SK-N-SH (cell line): ENCODE results near the gene TFAP2B. TPM values are rescaled to one million over a fixed set of nuclear protein-coding genes. Genes with fewer than 3 reads are reported as not detected.

Source experiments
- CTCF ChIA-PET: fragments of 300-600, 350-600 bp; formaldehyde crosslinking; extraction: SDS; loops from one replicate; lab custom pipeline; 2021; lab: Yijun Ruan, JAX
- POLR2A ChIA-PET: fragments of 350-600 bp; sonication (Branson Sonifier 250); formaldehyde crosslinking; extraction: SDS; loops from one replicate; lab custom pipeline; 2020; ENCODE audit warnings: antibody characterized with exemption, inconsistent platforms; lab: Yijun Ruan, JAX
- DNase-seq: peaks from one replicate; pipeline ENCODE4 v3.0.0; 2012
- H2AFZ ChIP-seq: fragments of 200-600 bp; sonication (generic); 2 replicates; pipeline ENCODE4 v1.8.1; 2016; ENCODE audit warnings: antibody characterized with exemption, mild to moderate bottlenecking, low read depth
- H3F3A ChIP-seq: fragments of 200-600 bp; sonication (generic); replicated peaks from 2 replicates; pipeline ENCODE3; 2016; ENCODE audit warnings: antibody characterized with exemption, mild to moderate bottlenecking; ENCODE audit not compliant: insufficient read depth
- H3K27ac ChIP-seq, 2 experiments: fragments of 200-500 bp in 1 of 2; fragments of 200-600 bp in 1 of 2; sonication (Bioruptor generic) in 1 of 2; sonication (generic), shearing (Covaris generic) in 1 of 2; 2 replicates each; pipeline versions ENCODE4 v1.5.1 to v1.6.1; 2014 to 2016; ENCODE audit warnings: low read depth in 2 of 2, inconsistent platforms in 1 of 2, low read length in 1 of 2, mild to moderate bottlenecking in 1 of 2, mixed read lengths in 1 of 2
- H3K27me3 ChIP-seq: fragments of 200-600 bp; sonication (generic), shearing (Covaris generic); 2 replicates; pipeline ENCODE4 v1.6.1; 2016; ENCODE audit warnings: mixed run types; ENCODE audit not compliant: insufficient read depth
- H3K36me3 ChIP-seq, 2 experiments: fragments of 200-500 bp in 1 of 2; fragments of 200-600 bp in 1 of 2; sonication (Bioruptor generic) in 1 of 2; sonication (generic) in 1 of 2; replicated peaks in 1 of 2; 2 replicates each; pipeline versions ENCODE3 to v1.5.1; 2014 to 2016; ENCODE audit warnings: low read length in 1 of 2, mild to moderate bottlenecking in 1 of 2; ENCODE audit not compliant: insufficient read depth in 2 of 2, control insufficient read depth in 1 of 2
- H3K4me1 ChIP-seq, 2 experiments: fragments of 200-500 bp in 1 of 2; fragments of 200-600 bp in 1 of 2; sonication (Bioruptor generic) in 1 of 2; sonication (generic), shearing (Covaris generic) in 1 of 2; 2 replicates each; pipeline versions ENCODE4 v1.5.1 to v1.6.1; 2014 to 2016; ENCODE audit warnings: low read depth in 1 of 2, low read length in 1 of 2, mixed run types in 1 of 2; ENCODE audit not compliant: insufficient read depth in 2 of 2, control insufficient read depth in 1 of 2
- H3K4me2 ChIP-seq: fragments of 200-600 bp; sonication (generic), shearing (Covaris generic); 2 replicates; pipeline ENCODE4 v1.6.1; 2017; ENCODE audit warnings: mixed run types
- H3K4me3 ChIP-seq, 2 experiments: fragments of 200-500 bp in 1 of 2; fragments of 200-600 bp in 1 of 2; sonication (Bioruptor generic) in 1 of 2; sonication (generic), shearing (Covaris generic) in 1 of 2; 2 replicates each; pipeline versions ENCODE4 v1.5.1 to v1.8.1; 2014 to 2016; ENCODE audit warnings: low read depth in 2 of 2, inconsistent platforms in 1 of 2, low read length in 1 of 2, mild to moderate bottlenecking in 1 of 2, mixed read lengths in 1 of 2, moderate library complexity in 1 of 2
- H3K79me2 ChIP-seq: fragments of 200-600 bp; sonication (generic); 2 replicates; pipeline ENCODE4 v1.8.1; 2017; ENCODE audit warnings: mild to moderate bottlenecking; ENCODE audit not compliant: insufficient read depth
- H3K9ac ChIP-seq: fragments of 200-600 bp; sonication (generic); 2 replicates; pipeline ENCODE4 v1.6.1; 2017; ENCODE audit warnings: mixed run types
- H3K9me2 ChIP-seq: fragments of 200-600 bp; sonication (generic); 2 replicates; pipeline ENCODE4 v1.6.1; 2017; ENCODE audit warnings: mixed run types
- H3K9me3 ChIP-seq: fragments of 200-600 bp; sonication (generic); 2 replicates; pipeline ENCODE4 v1.6.1; 2017; ENCODE audit warnings: mixed run types, mild to moderate bottlenecking, moderate library complexity
- H4K20me1 ChIP-seq: fragments of 200-600 bp; sonication (generic); 2 replicates; pipeline ENCODE4 v1.6.1; 2017; ENCODE audit warnings: mild to moderate bottlenecking, mixed run types; ENCODE audit not compliant: insufficient read depth
- EP300 ChIP-seq, 2 experiments: IDR thresholded peaks; 2 replicates each; pipeline versions ENCODE4 v1.4.0 to v1.6.1; 2012; ENCODE audit warnings: borderline replicate concordance in 1 of 2, low read depth in 1 of 2, low read length in 1 of 2
- EZH2phosphoT487 ChIP-seq: fragments of 200-600 bp; sonication (generic); IDR thresholded peaks from 2 replicates; pipeline ENCODE4 v1.6.1; 2017; ENCODE audit warnings: low read depth, mixed run types, mild to moderate bottlenecking, antibody characterized with exemption, moderate library complexity, borderline replicate concordance
- FOSL2 ChIP-seq: IDR thresholded peaks from 2 replicates; pipeline ENCODE4 v1.4.0; 2012; ENCODE audit warnings: low read depth, mild to moderate bottlenecking, moderate library complexity, borderline replicate concordance
- FOXM1 ChIP-seq: IDR thresholded peaks from 2 replicates; pipeline ENCODE4 v1.4.0; 2012; ENCODE audit warnings: low read depth, mild to moderate bottlenecking
- GABPA ChIP-seq: IDR thresholded peaks from 2 replicates; pipeline ENCODE4 v1.4.0; 2012; ENCODE audit warnings: low read depth, mild to moderate bottlenecking
- GATA2 ChIP-seq: sonication (generic); formaldehyde crosslinking; IDR thresholded peaks from 2 replicates; pipeline ENCODE4 v1.5.0; 2020; ENCODE audit warnings: mild to moderate bottlenecking, missing genetic modification reagents
- JUND ChIP-seq: IDR thresholded peaks from 2 replicates; pipeline ENCODE4 v1.4.0; 2012
- MEF2A ChIP-seq: IDR thresholded peaks from 2 replicates; pipeline ENCODE4 v1.4.0; 2012; ENCODE audit warnings: low read depth, borderline replicate concordance
- NFIC ChIP-seq: IDR thresholded peaks from 2 replicates; pipeline ENCODE4 v1.4.0; 2012; ENCODE audit warnings: borderline replicate concordance
- POLR2AphosphoS5 ChIP-seq: IDR thresholded peaks from 2 replicates; pipeline ENCODE4 v1.6.1; 2012; ENCODE audit warnings: low read depth, low read length
- RCOR1 ChIP-seq: fragments of 150-350 bp; IDR thresholded peaks from 2 replicates; pipeline ENCODE4 v1.6.1; 2017; ENCODE audit warnings: antibody characterized with exemption, low read length
- SMC3 ChIP-seq: IDR thresholded peaks from 2 replicates; pipeline ENCODE4 v1.6.1; 2012; ENCODE audit warnings: low read depth, low read length, improper control_type of control experiment
- TCF12 ChIP-seq: IDR thresholded peaks from 2 replicates; pipeline ENCODE4 v1.4.0; 2012
- USF1 ChIP-seq: IDR thresholded peaks from 2 replicates; pipeline ENCODE4 v1.4.0; 2012; ENCODE audit warnings: low read depth, borderline replicate concordance
- WGBS: methylation state at CpG from one replicate; pipeline ENCODE4 v1.1.6; 2017; ENCODE audit warnings: low lambda C conversion rate; 5-methylcytosine and 5-hydroxymethylcytosine counted together
- polyA plus RNA-seq, 3 experiments: library from polyadenylated mRNA; depleted of rRNA; stranded (reverse); fragments of >200 nt; gene quantifications; 2 replicates each; pipeline ENCODE4 v1.2.3, GENCODE V29; 2012
- TF ChIP-seq, protein P1 (sequence below): IDR thresholded peaks from 2 replicates; pipeline ENCODE4 v1.4.0; 2012; ENCODE audit warnings: low read depth
- TF ChIP-seq, protein P2 (sequence below): fragments of 150-350 bp; IDR thresholded peaks from 2 replicates; pipeline ENCODE4 v1.6.1; 2017; ENCODE audit warnings: antibody characterized with exemption, low read length, low read depth, borderline replicate concordance
- TF ChIP-seq, protein P3 (sequence below): IDR thresholded peaks from 2 replicates; pipeline ENCODE4 v1.6.1; 2012; ENCODE audit warnings: mild to moderate bottlenecking, low read depth, low read length, moderate library complexity

The TFAP2B gene
- polyA plus RNA-seq, 1 of the 3 experiments (the other 2 are of a cell fraction), result 1.1 TPM

GRCh38 chr6:50846144-50846851 is 27.6 kb downstream of the TFAP2B start:
- peaks cover 7% of the 10 kb centered on the region; the same call in 1 of the 2 replicates for H3K27me3 ChIP-seq
- CTCF ChIA-PET, result interaction anchor here (1.0 to 2.5 kb wide), 3 partner anchors 17 to 30 kb away, joined by 3 to 11 read pairs (median 3); no protein-coding TSS in a partner anchor

DNA sequence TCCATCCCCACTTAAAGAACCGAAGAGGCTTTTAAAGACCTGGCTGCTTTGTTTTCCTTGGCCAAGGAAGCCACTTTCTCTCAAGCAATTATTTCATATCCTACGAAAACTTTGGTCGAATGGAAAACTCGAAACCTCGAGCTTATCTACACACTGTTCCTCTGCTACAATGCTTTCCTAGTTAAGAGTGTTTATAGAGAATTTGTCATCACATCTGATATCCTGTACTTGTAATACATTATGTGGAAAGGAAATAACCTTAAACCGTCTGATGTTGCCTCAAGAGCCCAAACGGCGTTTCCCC is 28.1 kb downstream of the TFAP2B start:
- POLR2A ChIA-PET, result no interaction called here
- Histone ChIP-seq H3K4me3 (no peak overlapping the region), H3K36me3 (peaks cover 0 to 24% of the 10 kb centered on the region in 2 experiments), H3K9me3 (no peaks in the 10 kb centered on the region), H3K27me3 (peaks cover 7% of the 10 kb centered on the region; the same call in 1 of the 2 replicates), H4K20me1 (no peaks in the 10 kb centered on the region), H3K9ac (no peak overlapping the region), H3K79me2 (no peaks in the 10 kb centered on the region), H3K9me2 (no peaks in the 10 kb centered on the region), H3K27ac (peak overlapping the region in 1 of 2 experiments; percentile 17; a peak in 2 of 4 replicates), H3K4me2 (no peak overlapping the region), H2AFZ (no peak overlapping the region), H3K4me1 (peaks cover 0 to 22% of the 10 kb centered on the region in 2 experiments; a peak in 2 of 4 replicates), H3F3A (no peaks in the 10 kb centered on the region)
- CTCF ChIA-PET, result interaction anchor here (0.7 kb wide), 1 partner anchor 1225 kb away, joined by 3 read pairs; no protein-coding TSS in a partner anchor
- WGBS, result 69% methylated on average over 8 of the region's 8 CpGs
- no peak for DNase-seq
- TF ChIP-seq, protein P1, sequence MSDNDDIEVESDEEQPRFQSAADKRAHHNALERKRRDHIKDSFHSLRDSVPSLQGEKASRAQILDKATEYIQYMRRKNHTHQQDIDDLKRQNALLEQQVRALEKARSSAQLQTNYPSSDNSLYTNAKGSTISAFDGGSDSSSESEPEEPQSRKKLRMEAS, result no peak
- TF ChIP-seq, protein P2, sequence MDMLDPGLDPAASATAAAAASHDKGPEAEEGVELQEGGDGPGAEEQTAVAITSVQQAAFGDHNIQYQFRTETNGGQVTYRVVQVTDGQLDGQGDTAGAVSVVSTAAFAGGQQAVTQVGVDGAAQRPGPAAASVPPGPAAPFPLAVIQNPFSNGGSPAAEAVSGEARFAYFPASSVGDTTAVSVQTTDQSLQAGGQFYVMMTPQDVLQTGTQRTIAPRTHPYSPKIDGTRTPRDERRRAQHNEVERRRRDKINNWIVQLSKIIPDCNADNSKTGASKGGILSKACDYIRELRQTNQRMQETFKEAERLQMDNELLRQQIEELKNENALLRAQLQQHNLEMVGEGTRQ, result no peak
- TF ChIP-seq GATA2 (CRISPR knock-in tag) (no peak), TCF12 (no peak), USF1 (no peak), FOXM1 (no peak), NFIC (no peak), MEF2A (no peak)

More at GRCh38 chr6:50846144-50846851, 27.6 kb downstream of the TFAP2B start:
- Histone ChIP-seq H2AFZ (no peak overlapping the region), H3K9me3 (no peaks in the 10 kb centered on the region), H3K4me3 (no peak overlapping the region), H3K79me2 (no peaks in the 10 kb centered on the region), H3K4me2 (no peak overlapping the region), H3K9ac (no peak overlapping the region), H3K36me3 (peaks cover 0 to 24% of the 10 kb centered on the region in 2 experiments), H3F3A (no peaks in the 10 kb centered on the region), H4K20me1 (no peaks in the 10 kb centered on the region), H3K27ac (peak overlapping the region in 1 of 2 experiments; percentile 17; a peak in 2 of 4 replicates), H3K9me2 (no peaks in the 10 kb centered on the region), H3K4me1 (peaks cover 0 to 23% of the 10 kb centered on the region in 2 experiments; a peak in 2 of 4 replicates)
- POLR2A ChIA-PET, result no interaction called here
- TF ChIP-seq, protein P2, result no peak
- no peak for TF ChIP-seq GABPA
- no peak for TF ChIP-seq RCOR1
- TF ChIP-seq SMC3, result no peak
- TF ChIP-seq POLR2AphosphoS5, result no peak
- TF ChIP-seq, protein P3, sequence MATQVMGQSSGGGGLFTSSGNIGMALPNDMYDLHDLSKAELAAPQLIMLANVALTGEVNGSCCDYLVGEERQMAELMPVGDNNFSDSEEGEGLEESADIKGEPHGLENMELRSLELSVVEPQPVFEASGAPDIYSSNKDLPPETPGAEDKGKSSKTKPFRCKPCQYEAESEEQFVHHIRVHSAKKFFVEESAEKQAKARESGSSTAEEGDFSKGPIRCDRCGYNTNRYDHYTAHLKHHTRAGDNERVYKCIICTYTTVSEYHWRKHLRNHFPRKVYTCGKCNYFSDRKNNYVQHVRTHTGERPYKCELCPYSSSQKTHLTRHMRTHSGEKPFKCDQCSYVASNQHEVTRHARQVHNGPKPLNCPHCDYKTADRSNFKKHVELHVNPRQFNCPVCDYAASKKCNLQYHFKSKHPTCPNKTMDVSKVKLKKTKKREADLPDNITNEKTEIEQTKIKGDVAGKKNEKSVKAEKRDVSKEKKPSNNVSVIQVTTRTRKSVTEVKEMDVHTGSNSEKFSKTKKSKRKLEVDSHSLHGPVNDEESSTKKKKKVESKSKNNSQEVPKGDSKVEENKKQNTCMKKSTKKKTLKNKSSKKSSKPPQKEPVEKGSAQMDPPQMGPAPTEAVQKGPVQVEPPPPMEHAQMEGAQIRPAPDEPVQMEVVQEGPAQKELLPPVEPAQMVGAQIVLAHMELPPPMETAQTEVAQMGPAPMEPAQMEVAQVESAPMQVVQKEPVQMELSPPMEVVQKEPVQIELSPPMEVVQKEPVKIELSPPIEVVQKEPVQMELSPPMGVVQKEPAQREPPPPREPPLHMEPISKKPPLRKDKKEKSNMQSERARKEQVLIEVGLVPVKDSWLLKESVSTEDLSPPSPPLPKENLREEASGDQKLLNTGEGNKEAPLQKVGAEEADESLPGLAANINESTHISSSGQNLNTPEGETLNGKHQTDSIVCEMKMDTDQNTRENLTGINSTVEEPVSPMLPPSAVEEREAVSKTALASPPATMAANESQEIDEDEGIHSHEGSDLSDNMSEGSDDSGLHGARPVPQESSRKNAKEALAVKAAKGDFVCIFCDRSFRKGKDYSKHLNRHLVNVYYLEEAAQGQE, result no peak
- no peak for TF ChIP-seq FOSL2
- no peak for TF ChIP-seq EZH2phosphoT487
- no peak for TF ChIP-seq JUND
- no peak for TF ChIP-seq NFIC
- no peak for TF ChIP-seq EP300 (IDR thresholded peaks at IDR 0.05; ENCODE audit: borderline replicate concordance in 1 of 2, low read depth in 1 of 2, low read length in 1 of 2)
- TF ChIP-seq, protein P1, result no peak
- TF ChIP-seq TCF12, result no peak
- no peak for TF ChIP-seq FOXM1
- no peak for DNase-seq
- 54% methylated on average over 16 of the region's 16 CpGs for WGBS
